ENCODE data around the gene APBB1IP.
"Not testable (repeated sequence)": the region's sequence is repeated elsewhere in the genome, so short reads cannot be mapped to it uniquely, and the experiment has no call there.

The APBB1IP gene

DNA sequence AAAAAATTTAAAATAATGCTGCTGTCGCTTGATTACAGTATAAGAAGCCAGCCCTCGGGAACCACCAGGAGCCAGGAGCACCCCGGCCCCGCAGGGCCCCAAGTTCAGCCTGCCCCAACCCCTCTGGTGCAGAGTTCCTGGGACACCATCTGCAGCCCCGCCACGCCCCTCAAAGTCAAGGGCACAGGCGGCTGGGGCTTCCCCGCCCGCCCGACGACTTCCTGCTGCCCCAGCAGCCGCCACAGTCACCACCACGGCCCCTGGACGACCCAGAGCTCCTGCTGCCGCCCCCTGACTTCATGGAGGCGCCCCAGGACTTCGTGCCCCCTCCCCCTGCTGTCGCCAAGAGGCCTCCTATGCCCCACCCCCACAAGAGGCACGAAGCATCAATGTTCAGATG lies 155.8 kb downstream of the APBB1IP start:
- H3K27ac ChIP-seq (ENCODE audit: low read depth, low read length) = no peak overlapping the region

DNA sequence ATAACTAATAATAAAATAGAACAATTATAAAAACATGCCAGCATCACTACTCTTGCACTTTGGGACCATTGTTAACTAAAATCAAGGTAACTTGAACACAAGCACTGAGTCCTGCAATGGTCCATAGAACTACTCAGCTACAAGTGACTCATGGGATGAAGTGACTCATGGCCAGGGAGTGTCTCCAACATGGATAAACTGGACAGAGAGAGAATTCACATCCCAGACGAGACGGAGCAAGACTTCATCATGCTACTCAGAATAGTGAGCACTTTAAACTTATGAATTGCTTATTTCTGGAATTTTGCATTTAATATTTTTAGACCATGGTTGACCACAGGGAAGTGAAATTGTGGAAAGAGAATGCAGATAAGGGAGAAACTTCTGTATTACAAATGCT lies 165.1 kb downstream of the APBB1IP start:
- not testable (repeated sequence) for H3K9me2 ChIP-seq (replicated peaks; ENCODE audit: control insufficient read depth, low read length); H3K4me1 ChIP-seq (ENCODE audit: control insufficient read depth, low read length); H3F3A ChIP-seq (ENCODE audit: control insufficient read depth, insufficient read depth); H3K9me3 ChIP-seq (ENCODE audit: control insufficient read depth, insufficient read depth, low read length); H4K20me1 ChIP-seq (ENCODE audit: control insufficient read depth, insufficient read depth, low read depth, low read length); H3K79me2 ChIP-seq (ENCODE audit: control insufficient read depth, low read length); H3K4me2 ChIP-seq (ENCODE audit: low read length); H3K36me3 ChIP-seq (ENCODE audit: control insufficient read depth, low read length); H3K27ac ChIP-seq (ENCODE audit: low read depth, low read length); H3K4me3 ChIP-seq (ENCODE audit: low read length); H3K27me3 ChIP-seq (ENCODE audit: control insufficient read depth, low read length)

More for the DNA sequence above, 155.8 kb downstream of the APBB1IP start:
- Histone ChIP-seq H3K4me2 (ENCODE audit: low read length) (no peak overlapping the region), H4K20me1 (ENCODE audit: control insufficient read depth, insufficient read depth, low read depth, low read length) (no peaks in the 10 kb centered on the region), H3K9me3 (ENCODE audit: control insufficient read depth, insufficient read depth, low read length) (no peaks in the 10 kb centered on the region), H3K27me3 (ENCODE audit: control insufficient read depth, low read length) (no peaks in the 10 kb centered on the region), H3K4me1 (ENCODE audit: control insufficient read depth, low read length) (no peaks in the 10 kb centered on the region), H3F3A (ENCODE audit: control insufficient read depth, insufficient read depth) (no peaks in the 10 kb centered on the region), H3K36me3 (ENCODE audit: control insufficient read depth, low read length) (no peaks in the 10 kb centered on the region), H3K79me2 (ENCODE audit: control insufficient read depth, low read length) (no peaks in the 10 kb centered on the region), H3K9me2 (replicated peaks; ENCODE audit: control insufficient read depth, low read length) (no peaks in the 10 kb centered on the region), H3K4me3 (ENCODE audit: low read length) (no peak overlapping the region)
- TF ChIP-seq EZH2phosphoT487 (IDR thresholded peaks at IDR 0.05; ENCODE audit: borderline replicate concordance, low read length) = no peak
- TF ChIP-seq, protein P1, sequence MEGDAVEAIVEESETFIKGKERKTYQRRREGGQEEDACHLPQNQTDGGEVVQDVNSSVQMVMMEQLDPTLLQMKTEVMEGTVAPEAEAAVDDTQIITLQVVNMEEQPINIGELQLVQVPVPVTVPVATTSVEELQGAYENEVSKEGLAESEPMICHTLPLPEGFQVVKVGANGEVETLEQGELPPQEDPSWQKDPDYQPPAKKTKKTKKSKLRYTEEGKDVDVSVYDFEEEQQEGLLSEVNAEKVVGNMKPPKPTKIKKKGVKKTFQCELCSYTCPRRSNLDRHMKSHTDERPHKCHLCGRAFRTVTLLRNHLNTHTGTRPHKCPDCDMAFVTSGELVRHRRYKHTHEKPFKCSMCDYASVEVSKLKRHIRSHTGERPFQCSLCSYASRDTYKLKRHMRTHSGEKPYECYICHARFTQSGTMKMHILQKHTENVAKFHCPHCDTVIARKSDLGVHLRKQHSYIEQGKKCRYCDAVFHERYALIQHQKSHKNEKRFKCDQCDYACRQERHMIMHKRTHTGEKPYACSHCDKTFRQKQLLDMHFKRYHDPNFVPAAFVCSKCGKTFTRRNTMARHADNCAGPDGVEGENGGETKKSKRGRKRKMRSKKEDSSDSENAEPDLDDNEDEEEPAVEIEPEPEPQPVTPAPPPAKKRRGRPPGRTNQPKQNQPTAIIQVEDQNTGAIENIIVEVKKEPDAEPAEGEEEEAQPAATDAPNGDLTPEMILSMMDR (IDR thresholded peaks at IDR 0.05; ENCODE audit: low read depth, low read length, poor library complexity, severe bottlenecking) = no peak

DNA sequence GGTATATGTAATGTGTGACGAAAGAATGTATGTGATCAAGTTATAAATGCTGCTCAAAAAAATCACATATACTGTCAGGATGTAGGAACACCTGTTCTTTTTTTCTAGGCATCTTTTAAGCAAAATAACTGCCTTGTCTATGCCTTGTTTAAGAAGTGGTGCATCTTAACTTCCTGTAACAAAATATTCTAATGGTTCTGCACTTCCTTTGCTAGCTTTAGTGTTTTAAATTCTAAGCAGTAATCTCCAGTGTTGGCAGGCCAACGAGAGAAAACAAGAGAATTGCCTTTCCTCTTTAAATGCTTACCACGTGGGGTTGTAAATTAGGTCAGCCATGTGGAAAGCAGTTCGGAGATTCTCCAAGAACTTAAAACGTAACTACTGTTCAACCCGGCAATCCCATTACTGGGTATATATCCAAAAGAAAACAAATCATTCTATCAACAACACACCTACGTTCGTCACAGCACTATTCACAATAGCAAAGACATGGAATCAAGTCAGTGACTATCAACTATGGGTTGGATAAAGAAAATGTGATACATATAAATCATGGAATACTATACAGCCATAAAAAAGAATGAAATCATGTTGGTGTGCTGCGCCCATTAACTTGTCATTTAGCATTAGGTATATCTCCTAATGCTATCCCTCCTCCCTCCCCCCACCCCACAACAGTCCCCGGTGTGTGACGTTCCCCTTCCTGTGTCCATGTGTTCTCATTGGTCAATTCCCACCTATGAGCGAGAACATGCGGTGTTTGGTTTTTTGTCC lies 166.4 kb downstream of the APBB1IP start:
- not testable (repeated sequence) for H3K79me2 ChIP-seq (ENCODE audit: control insufficient read depth, low read length); H3K9me2 ChIP-seq (replicated peaks; ENCODE audit: control insufficient read depth, low read length); H3K27me3 ChIP-seq (ENCODE audit: control insufficient read depth, low read length); H4K20me1 ChIP-seq (ENCODE audit: control insufficient read depth, insufficient read depth, low read depth, low read length); H3K36me3 ChIP-seq (ENCODE audit: control insufficient read depth, low read length); H3K27ac ChIP-seq (ENCODE audit: low read depth, low read length); H3K4me3 ChIP-seq (ENCODE audit: low read length); H3K4me1 ChIP-seq (ENCODE audit: control insufficient read depth, low read length); H3F3A ChIP-seq (ENCODE audit: control insufficient read depth, insufficient read depth); H3K4me2 ChIP-seq (ENCODE audit: low read length); H3K9me3 ChIP-seq (ENCODE audit: control insufficient read depth, insufficient read depth, low read length)

DNA sequence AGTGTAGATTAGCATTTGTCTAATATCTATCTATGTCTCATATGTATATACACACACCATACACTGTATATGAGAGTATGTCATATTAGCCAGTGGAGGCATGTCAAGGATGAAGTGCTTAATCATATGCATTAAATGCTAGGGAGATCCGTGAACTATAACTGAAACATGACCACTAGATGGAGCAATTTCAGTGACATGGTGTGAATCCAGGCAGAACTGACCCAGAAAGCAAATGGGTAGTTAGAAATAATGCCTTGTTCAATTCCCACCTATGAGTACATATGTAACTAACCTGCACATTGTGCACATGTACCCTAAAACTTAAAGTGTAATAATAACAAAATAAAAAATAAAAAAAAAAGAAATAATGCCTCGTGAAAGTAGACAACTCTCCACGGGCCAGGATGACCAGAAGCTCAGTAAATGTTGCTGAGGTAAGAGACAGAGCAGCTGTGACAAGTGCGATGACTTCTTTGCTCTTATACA lies 168.3 kb downstream of the APBB1IP start:
- H3K27me3 ChIP-seq (ENCODE audit: control insufficient read depth, low read length); H3F3A ChIP-seq (ENCODE audit: control insufficient read depth, insufficient read depth); H3K9me2 ChIP-seq (replicated peaks; ENCODE audit: control insufficient read depth, low read length); H3K4me2 ChIP-seq (ENCODE audit: low read length); H3K9me3 ChIP-seq (ENCODE audit: control insufficient read depth, insufficient read depth, low read length); H3K4me1 ChIP-seq (ENCODE audit: control insufficient read depth, low read length); H4K20me1 ChIP-seq (ENCODE audit: control insufficient read depth, insufficient read depth, low read depth, low read length); H3K4me3 ChIP-seq (ENCODE audit: low read length); H3K36me3 ChIP-seq (ENCODE audit: control insufficient read depth, low read length); H3K79me2 ChIP-seq (ENCODE audit: control insufficient read depth, low read length); H3K27ac ChIP-seq (ENCODE audit: low read depth, low read length): not testable (repeated sequence)
- TF ChIP-seq, protein P1 (IDR thresholded peaks at IDR 0.05; ENCODE audit: low read depth, low read length, poor library complexity, severe bottlenecking) = peak; percentile 59

Measured in DOHH2 (cell line).